Breast epithelium (tissue), 3 donors: Measurements from ENCODE around the gene GID4.

ENCODE experiments used
- POLR2A ChIP-seq: fragments of 450-650 bp; IDR thresholded peaks from one replicate; pipeline ENCODE4 v1.6.1; 2016; ENCODE audit warnings: antibody characterized with exemption, mild to moderate bottlenecking, moderate library complexity
- TF ChIP-seq, protein P1 (sequence below), 3 donors: fragments of 450-650 bp; IDR thresholded peaks; one replicate each; pipeline ENCODE4 v1.5.1; 2016 to 2017; ENCODE audit warnings: antibody characterized with exemption in 3 of 3, mild to moderate bottlenecking in 3 of 3, moderate library complexity in 3 of 3

DNA sequence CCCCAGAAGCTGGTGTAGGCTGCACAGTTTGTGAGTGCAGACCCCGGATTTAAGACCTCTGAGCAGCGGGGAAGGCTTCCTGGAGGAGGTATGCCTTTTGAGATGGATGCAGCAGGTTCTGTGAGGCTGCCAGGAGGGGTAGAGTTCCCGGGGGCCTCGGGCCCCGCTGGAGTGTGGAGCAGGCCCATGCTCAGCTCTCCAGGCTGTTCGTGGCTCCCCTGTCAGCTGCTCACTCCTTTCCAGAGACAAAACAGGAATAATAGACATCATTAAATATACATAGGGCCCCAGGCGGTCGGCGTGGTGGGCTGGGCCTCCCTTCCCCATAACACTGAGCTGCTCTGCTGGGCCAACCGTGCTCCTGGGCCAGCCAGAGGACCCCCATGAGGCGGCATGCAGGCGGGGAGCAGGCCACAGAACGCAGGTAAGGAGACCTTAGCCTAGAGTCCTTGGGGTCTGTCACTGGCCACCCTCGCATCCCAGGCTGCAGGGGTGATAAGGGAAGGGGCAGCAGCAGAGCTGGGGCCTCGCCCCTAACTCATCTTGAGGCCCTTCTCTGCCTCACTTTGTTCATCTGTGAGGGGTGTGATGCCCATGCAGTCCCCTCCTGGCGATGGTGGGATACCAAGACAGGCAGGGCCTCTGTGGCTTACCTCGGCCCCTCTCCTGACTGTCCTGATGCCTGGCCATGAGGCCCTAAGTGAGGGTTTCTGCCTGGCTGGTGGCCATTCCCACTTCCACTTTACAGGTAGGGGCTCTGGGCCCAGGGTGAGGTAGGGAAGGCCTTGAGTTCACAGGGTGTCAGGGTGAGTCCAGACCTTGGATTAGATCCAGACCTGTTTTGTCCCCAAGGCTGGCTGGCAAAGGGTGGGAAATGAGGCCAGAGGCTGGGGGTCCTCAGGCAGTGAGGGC lies 69.4 kb downstream of the GID4 start, which contains the start of gene MYO15A:
- TF ChIP-seq POLR2A, result no peak
- TF ChIP-seq, protein P1, sequence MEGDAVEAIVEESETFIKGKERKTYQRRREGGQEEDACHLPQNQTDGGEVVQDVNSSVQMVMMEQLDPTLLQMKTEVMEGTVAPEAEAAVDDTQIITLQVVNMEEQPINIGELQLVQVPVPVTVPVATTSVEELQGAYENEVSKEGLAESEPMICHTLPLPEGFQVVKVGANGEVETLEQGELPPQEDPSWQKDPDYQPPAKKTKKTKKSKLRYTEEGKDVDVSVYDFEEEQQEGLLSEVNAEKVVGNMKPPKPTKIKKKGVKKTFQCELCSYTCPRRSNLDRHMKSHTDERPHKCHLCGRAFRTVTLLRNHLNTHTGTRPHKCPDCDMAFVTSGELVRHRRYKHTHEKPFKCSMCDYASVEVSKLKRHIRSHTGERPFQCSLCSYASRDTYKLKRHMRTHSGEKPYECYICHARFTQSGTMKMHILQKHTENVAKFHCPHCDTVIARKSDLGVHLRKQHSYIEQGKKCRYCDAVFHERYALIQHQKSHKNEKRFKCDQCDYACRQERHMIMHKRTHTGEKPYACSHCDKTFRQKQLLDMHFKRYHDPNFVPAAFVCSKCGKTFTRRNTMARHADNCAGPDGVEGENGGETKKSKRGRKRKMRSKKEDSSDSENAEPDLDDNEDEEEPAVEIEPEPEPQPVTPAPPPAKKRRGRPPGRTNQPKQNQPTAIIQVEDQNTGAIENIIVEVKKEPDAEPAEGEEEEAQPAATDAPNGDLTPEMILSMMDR (IDR thresholded peaks at IDR 0.05), result no peak
